GM12892 (cell line): ENCODE measurements around the gene IVD.

Experiments
- DNase-seq: peaks from one replicate; pipeline ENCODE4 v3.0.0; 2011; ENCODE audit not compliant: insufficient read length
- FAIRE-seq: peaks from 2 replicates; lab custom pipeline; 2011; peaks lifted over from hg19 to GRCh38; lab: Jason Lieb, UNC
- POLR2A ChIP-seq: IDR thresholded peaks from 2 replicates; pipeline ENCODE4 v1.6.1; 2011; ENCODE audit warnings: low read depth, low read length, control low read depth
- POLR2AphosphoS5 ChIP-seq: IDR thresholded peaks from 2 replicates; pipeline ENCODE4 v1.6.1; 2011; ENCODE audit warnings: low read depth, low read length, control low read depth
- TAF1 ChIP-seq: IDR thresholded peaks from 2 replicates; pipeline ENCODE4 v1.6.1; 2011; ENCODE audit warnings: low read depth, mild to moderate bottlenecking, control low read depth, low read length, borderline replicate concordance

IVD gene

GRCh38 chr15:40424483-40425115 lies 19.0 kb downstream of the IVD start:
- DNase-seq = no peak
- no peak for FAIRE-seq
- TF ChIP-seq TAF1 (no peak), POLR2A (no peak), POLR2AphosphoS5 (no peak)

DNA sequence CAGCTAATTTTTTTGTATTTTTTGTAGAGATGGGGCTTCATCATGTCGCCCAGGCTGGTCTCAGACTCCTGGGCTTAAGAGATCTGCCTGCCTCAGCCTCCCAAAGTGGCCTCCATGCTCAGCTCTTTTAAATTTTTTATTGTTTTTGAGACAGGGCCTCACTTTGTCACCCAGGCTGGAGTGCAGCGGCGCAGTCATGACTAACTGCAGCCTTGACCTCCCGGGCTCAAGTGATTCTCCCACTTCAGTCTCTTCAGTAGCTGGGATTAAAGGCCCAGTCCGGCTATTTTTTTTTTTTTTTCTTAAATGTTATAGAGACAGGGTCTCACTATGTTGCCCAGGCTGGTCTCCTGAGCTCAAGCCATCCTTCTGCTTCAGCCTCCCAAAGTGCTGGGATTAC lies 20.1 kb downstream of the IVD start:
- no peak for TF ChIP-seq POLR2A
- no peak for TF ChIP-seq TAF1
- no peak for TF ChIP-seq POLR2AphosphoS5
- no peak for FAIRE-seq
- no peak for DNase-seq

DNA sequence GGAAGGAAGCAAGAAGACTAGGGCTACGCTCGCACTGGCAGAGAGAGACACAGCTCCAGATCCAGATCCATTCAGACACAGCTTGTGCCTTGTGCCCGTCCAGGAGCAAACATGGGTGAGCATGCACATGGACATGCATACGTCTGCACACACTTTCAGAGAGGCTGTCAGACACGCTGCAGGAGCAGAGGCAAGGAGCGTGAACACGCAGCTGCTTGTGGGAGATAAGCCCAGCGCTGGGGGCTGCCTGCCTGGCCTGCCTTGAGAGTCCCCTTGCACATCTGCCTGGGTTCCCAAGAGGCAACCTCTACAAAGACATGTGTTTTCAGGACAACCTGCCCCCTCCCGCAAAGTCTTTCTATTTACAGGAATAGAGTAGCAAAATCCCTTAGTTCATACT lies 21.6 kb downstream of the IVD start:
- DNase-seq (no peak), FAIRE-seq (no peak)
- TF ChIP-seq TAF1 (no peak), POLR2A (no peak), POLR2AphosphoS5 (no peak)

GRCh38 chr15:40428185-40428584 lies 22.6 kb downstream of the IVD start:
- no peak for FAIRE-seq
- no peak for TF ChIP-seq POLR2A
- TF ChIP-seq POLR2AphosphoS5 = no peak
- no peak for TF ChIP-seq TAF1
- no peak for DNase-seq

- no peak for DNase-seq
- FAIRE-seq = no peak
- no peak for TF ChIP-seq POLR2AphosphoS5
- no peak for TF ChIP-seq TAF1
- TF ChIP-seq POLR2A = no peak
Measured at GRCh38 chr15:40429068-40429710, 23.6 kb downstream of the IVD start.

- DNase-seq (no peak), FAIRE-seq (no peak)
- no peak for TF ChIP-seq POLR2AphosphoS5
Measured at GRCh38 chr15:40430271-40430805, 24.7 kb downstream of the IVD start.

GRCh38 chr15:40435023-40435709 lies 29.6 kb downstream of the IVD start:
- TF ChIP-seq POLR2A = no peak
- no peak for TF ChIP-seq TAF1
- no peak for TF ChIP-seq POLR2AphosphoS5
- DNase-seq = no peak
- no peak for FAIRE-seq

DNA sequence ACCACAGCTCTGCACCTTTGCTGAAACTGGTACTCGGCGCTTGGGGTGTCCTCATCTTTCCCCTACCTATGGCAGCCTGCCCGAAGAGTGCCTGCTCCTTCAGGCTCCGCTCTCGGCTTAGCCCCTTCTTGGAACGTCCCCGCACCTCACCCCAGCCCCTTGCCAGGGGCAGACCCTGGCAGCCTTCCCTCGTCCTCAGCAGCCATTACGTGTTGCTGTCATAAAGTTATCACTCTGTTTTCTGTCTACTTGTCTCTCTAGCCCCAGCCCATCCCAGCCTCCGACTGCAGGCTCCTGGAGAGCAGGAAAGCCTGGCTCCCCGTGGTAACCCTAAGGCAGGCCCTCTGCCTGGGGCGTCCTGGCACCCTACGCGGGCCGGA lies 30.1 kb downstream of the IVD start:
- DNase-seq = no peak
- FAIRE-seq = no peak
- no peak for TF ChIP-seq TAF1
- TF ChIP-seq POLR2A = no peak
- no peak for TF ChIP-seq POLR2AphosphoS5

DNA sequence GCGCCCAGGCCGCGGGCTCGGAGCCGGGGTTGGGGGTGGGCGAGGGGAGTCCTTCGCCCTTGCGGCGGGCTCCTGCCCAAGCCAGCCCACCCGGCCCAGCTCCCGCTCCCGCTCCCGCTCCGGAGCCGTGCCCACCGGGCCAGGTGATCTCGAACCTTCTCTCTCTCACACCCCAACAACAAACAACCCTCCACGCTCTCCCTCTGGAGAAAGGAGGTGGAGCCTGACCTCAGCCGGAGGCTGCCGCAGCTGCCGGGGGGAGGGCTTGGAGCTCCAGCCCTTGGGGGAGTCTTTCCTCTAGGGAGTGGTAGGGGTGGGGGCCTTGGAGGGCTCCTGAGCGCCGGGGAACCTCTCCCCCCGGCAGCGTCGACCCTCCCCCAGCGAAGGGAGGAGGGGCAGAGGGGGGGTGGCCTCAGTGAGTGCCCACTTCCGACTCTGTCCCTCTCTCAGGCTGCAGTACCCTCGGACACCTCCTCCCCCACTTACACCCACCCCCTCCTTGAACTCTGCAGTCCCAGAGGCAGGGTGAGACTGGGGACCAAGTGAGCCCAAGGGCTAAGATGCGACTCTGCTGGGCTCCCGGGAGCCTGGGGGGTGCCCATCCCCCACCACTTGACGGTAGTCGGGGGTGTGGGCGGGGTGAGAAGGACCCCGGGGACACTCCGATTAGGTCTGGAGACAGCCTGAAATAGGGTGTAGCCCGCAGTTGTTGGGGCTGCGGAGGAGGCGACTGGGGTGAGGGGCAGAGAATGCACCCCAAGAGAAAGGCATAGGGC lies 30.7 kb downstream of the IVD start:
- DNase-seq (no peak), FAIRE-seq (no peak)
- TF ChIP-seq POLR2AphosphoS5 = no peak

DNA sequence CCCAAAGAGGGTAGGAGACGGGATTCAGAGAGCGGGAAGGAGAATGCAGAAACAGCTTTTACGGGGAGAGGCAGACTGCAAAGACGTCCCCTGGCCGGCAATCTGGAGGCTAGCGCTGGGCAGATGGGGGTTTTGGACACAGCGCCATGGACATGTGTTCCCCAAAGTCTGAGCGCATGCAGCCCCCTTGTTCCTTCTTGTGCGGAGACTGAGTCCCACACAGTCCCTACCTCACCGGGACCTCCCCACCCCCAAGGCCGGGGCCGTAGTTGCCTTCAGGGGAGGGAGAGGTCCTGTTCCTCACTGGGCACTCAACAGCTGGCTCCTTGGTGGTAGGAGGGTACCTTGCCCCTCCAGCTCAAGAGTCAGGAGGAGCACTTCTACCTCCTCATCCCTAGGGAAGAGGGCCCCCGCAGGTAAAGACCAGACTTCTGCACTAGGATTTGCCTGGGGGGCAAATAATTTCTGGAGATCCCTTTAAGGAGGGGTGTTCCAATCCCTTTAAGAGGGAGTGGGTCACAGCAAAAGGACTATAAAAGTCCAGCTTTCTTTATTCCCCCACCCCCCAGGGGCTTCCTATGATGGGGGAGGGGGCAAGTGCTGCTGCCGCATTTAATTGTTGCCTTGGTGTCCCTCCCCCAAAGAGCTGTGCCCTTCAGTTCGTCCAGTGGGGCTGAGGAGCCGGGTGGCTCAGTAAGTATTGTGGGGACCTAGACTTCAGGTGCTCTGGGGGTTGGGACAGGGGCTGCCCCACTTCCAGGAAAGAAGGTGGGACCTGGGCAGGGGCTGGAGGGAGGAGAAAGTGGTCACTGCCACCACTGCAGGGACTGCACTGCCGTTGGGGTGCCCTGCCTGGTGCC lies 31.5 kb downstream of the IVD start:
- no peak for DNase-seq
- TF ChIP-seq TAF1 (no peak), POLR2A (no peak), POLR2AphosphoS5 (no peak)
- no peak for FAIRE-seq
